HUES64 (cell line): ENCODE data around the gene VKORC1L1.

Experiments used
- H3K27ac ChIP-seq: 2 replicates; pipeline ENCODE4 v1.7.0; 2013; ENCODE audit warnings: low read depth, low read length, inconsistent platforms
- H3K27me3 ChIP-seq: 2 replicates; pipeline ENCODE4 v1.6.1; 2013; ENCODE audit warnings: mild to moderate bottlenecking, low read length; ENCODE audit not compliant: insufficient read depth
- H3K36me3 ChIP-seq: 2 replicates; pipeline ENCODE4 v1.6.1; 2013; ENCODE audit warnings: mild to moderate bottlenecking, low read length; ENCODE audit not compliant: insufficient read depth
- H3K4me1 ChIP-seq: 2 replicates; pipeline ENCODE4 v1.6.1; 2013; ENCODE audit warnings: mild to moderate bottlenecking, low read length, moderate library complexity; ENCODE audit not compliant: insufficient read depth
- H3K4me3 ChIP-seq: 2 replicates; pipeline ENCODE4 v1.5.1; 2013; ENCODE audit warnings: mild to moderate bottlenecking, low read length, moderate library complexity
- H3K9ac ChIP-seq: 2 replicates; pipeline ENCODE4 v1.6.1; 2013; ENCODE audit warnings: mild to moderate bottlenecking, low read depth, low read length
- H3K9me3 ChIP-seq: 2 replicates; pipeline ENCODE4 v1.6.1; 2013; ENCODE audit warnings: low read depth, low read length; ENCODE audit not compliant: insufficient read depth
- WGBS: fragments of 150-250, 120-280 bp; methylation state at CpG from one replicate; pipeline ENCODE4 v1.1.7; 2013; ENCODE audit warnings: missing lambda C conversion rate; 5-methylcytosine and 5-hydroxymethylcytosine counted together

VKORC1L1 gene

GRCh38 chr7:65971021-65971420 lies 98.1 kb downstream of the VKORC1L1 start:
- Histone ChIP-seq H3K4me1 (no peaks in the 10 kb centered on the region), H3K4me3 (no peak overlapping the region), H3K27ac (no peak overlapping the region), H3K9me3 (no peaks in the 10 kb centered on the region), H3K9ac (no peak overlapping the region), H3K27me3 (no peaks in the 10 kb centered on the region), H3K36me3 (peaks cover 98% of the 10 kb centered on the region)
- 95% methylated on average over 8 of the region's 8 CpGs for WGBS

GRCh38 chr7:65972976-65973375 lies 100.1 kb downstream of the VKORC1L1 start:
- H3K4me3 ChIP-seq: no peak overlapping the region
- 95% methylated on average over 13 of the region's 13 CpGs for WGBS
- H3K9me3 ChIP-seq: no peaks in the 10 kb centered on the region
- H3K36me3 ChIP-seq: peaks cover 90% of the 10 kb centered on the region
- H3K9ac ChIP-seq: no peak overlapping the region
- no peaks in the 10 kb centered on the region for H3K27me3 ChIP-seq
- H3K4me1 ChIP-seq: no peaks in the 10 kb centered on the region
- H3K27ac ChIP-seq: no peak overlapping the region

DNA sequence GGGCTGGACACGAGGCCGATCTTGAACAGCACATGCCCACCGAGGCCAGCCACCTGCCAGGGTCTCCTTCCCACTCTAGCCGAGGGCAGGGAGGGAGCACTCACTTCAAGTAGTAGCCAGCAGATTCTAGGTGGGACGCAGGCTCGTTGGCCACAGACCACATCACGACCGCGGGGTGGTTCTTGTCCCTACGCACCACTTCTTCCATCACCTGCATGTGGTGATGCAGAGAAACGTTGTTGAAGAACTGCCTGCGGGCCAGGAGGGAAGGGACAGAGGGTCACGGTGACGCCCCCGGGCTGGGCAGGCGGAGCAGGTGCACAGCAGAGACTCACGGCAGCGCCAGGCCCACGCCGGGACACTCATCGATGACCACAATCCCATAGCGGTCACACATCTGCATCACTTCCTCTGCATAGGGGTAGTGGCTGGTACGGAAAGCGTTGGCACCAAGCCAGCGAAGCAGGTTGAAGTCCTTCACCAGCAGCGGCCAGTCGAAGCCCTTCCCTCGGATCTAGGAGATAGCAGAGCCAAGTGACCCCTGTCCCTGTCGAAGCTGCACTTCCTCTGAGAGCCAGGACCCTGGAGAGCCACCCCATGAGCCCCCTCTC lies 101.4 kb downstream of the VKORC1L1 start:
- H3K9ac ChIP-seq: no peak overlapping the region
- no peaks in the 10 kb centered on the region for H3K4me1 ChIP-seq
- peaks cover 84% of the 10 kb centered on the region for H3K36me3 ChIP-seq
- no peaks in the 10 kb centered on the region for H3K27me3 ChIP-seq
- 97% methylated on average over 29 of the region's 29 CpGs for WGBS
- H3K9me3 ChIP-seq: no peaks in the 10 kb centered on the region
- no peak overlapping the region for H3K4me3 ChIP-seq
- no peak overlapping the region for H3K27ac ChIP-seq

- no peaks in the 10 kb centered on the region for H3K9me3 ChIP-seq
Observed at GRCh38 chr7:65974876-65975275, 102.0 kb downstream of the VKORC1L1 start.

GRCh38 chr7:65975814-65976445 lies 103.1 kb downstream of the VKORC1L1 start:
- Histone ChIP-seq H3K27me3 (no peaks in the 10 kb centered on the region), H3K9ac (no peak overlapping the region), H3K9me3 (no peaks in the 10 kb centered on the region), H3K36me3 (peaks cover 77% of the 10 kb centered on the region), H3K4me1 (no peaks in the 10 kb centered on the region), H3K27ac (no peak overlapping the region), H3K4me3 (no peak overlapping the region)
- 93% methylated on average over 11 of the region's 11 CpGs for WGBS

More at GRCh38 chr7:65974876-65975275, 102.0 kb downstream of the VKORC1L1 start:
- Histone ChIP-seq H3K4me1 (no peaks in the 10 kb centered on the region), H3K9ac (no peak overlapping the region), H3K27ac (no peak overlapping the region), H3K4me3 (no peak overlapping the region), H3K27me3 (no peaks in the 10 kb centered on the region), H3K36me3 (peaks cover 84% of the 10 kb centered on the region)
- WGBS: 92% methylated on average over 9 of the region's 9 CpGs

GRCh38 chr7:65976659-65977196 lies 103.9 kb downstream of the VKORC1L1 start:
- no peaks in the 10 kb centered on the region for H3K9me3 ChIP-seq
- no peak overlapping the region for H3K4me3 ChIP-seq
- H3K27ac ChIP-seq: no peak overlapping the region
- 95% methylated on average over 16 of the region's 16 CpGs for WGBS
- no peak overlapping the region for H3K9ac ChIP-seq
- H3K4me1 ChIP-seq: no peaks in the 10 kb centered on the region
- peaks cover 70% of the 10 kb centered on the region for H3K36me3 ChIP-seq
- no peaks in the 10 kb centered on the region for H3K27me3 ChIP-seq

DNA sequence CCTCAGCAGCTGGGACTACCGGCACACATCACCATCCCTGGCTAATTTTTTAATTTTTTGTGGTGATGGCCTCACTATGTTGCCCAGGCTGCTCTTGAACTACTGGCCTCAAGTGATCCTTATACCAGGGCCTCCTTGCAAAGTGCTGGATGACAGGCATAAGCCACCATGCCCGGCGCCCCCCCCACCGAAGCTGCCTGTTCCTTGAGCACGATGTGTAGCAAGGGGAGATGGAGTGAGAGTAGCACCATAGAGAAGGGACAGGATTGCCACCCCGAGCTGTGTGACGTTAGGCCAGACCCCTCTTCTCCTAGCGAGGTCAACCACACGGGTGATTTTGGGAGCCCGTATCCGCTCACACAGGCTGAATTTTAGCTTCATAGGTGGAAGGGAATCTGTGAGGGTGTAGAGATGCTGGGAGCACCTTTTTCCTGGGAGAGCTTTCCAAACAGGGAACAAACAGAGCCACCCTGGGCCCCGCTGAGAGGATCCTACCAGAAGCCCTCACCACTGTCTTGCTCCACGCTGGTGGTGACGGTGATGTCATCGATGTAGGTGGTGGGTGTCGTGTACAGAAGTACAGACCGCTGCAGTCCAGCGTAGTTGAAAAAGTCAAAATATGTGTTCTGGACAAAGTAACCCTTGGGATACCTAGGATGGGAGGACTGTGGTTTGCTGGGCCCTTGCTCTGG lies 106.2 kb downstream of the VKORC1L1 start:
- Histone ChIP-seq H3K9me3 (no peaks in the 10 kb centered on the region), H3K4me3 (no peak overlapping the region), H3K9ac (no peak overlapping the region), H3K4me1 (no peaks in the 10 kb centered on the region), H3K36me3 (peaks cover 48% of the 10 kb centered on the region), H3K27me3 (no peaks in the 10 kb centered on the region), H3K27ac (no peak overlapping the region)
- WGBS: 95% methylated on average over 18 of the region's 18 CpGs

DNA sequence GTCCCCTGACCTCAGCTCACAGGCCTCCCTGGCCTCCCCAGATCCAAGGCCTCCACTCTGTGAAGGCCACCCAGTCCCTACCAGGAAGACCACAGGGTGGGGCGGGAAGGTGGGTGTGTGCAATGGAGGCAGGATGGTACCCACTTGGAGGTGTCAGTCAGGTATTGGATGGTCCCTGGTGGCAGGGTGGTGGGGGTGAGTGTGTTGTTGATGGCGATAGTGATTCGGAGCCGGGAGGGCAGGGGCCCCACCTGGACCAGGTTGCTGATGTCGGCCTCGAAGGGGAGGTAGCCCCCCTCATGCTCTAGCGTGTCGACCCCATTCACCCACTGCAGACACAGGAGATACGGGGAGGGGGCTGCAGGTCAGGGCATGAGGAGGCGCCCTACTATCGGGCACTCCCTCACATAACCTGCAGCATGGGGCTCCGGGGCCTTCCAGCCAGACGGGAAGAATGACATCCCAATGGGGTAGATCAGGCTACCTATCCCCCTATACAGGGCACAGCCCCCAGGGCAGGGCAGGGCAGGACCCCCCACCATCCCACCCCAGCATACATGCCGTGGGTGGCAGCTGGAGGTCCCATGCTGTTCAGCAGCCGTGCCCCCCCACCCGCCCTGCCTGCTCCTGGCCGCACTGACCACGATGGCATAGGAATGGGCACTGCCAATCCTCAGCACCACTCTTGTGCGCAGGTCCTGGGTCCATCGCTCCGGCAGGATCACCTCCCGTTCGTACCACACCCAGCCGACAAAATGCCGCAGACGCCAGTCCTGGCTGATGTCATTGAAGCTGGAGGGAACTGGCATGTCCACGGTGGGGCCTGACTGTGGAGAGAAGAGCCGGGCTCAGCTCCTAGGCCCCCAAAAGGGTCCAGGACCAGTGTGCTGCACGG lies 107.0 kb downstream of the VKORC1L1 start:
- Histone ChIP-seq H3K4me3 (no peak overlapping the region), H3K36me3 (peaks cover 40% of the 10 kb centered on the region), H3K9me3 (no peaks in the 10 kb centered on the region), H3K9ac (no peak overlapping the region), H3K27ac (no peak overlapping the region), H3K27me3 (no peaks in the 10 kb centered on the region), H3K4me1 (no peaks in the 10 kb centered on the region)
- 95% methylated on average over 29 of the region's 29 CpGs for WGBS

DNA sequence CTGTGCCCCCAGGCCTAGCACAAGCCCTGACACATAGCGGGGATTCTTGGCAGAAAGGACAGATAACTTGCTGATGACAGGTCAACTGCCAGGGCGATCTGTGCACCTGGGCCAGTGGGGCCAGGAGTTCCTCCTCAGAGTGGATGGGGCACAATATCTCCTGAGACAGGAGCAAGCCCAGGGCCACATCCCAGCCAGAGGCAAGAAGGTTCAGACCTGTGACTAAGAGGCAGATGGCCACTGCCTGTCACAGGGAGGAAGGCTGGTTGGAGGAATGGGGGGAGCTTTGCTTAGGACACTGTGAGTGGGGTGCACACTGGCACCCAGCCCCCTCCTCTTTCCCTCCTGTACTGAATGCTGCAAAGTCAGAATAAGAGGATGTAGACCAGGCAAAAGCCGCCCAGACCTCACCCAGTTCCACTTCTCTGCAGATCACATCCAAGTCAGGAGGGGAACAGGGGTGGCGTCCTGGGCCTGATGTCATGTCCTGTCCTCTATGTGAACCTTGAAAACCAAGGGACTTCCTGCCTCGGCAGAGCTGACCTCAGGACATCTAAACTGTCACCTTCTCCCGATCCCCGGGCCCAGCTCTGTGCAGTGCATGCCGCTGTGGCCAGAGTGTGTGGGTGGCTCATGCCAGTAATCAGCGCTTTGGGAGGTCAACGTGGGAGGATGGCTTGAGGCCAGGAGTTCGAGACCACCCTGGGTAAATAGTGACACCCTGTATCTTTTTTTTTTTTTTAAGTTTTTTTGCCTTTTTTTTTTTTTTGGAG lies 107.8 kb downstream of the VKORC1L1 start:
- Histone ChIP-seq H3K9me3 (no peaks in the 10 kb centered on the region), H3K36me3 (peaks cover 32% of the 10 kb centered on the region), H3K4me3 (peak overlapping the region; percentile 96), H3K4me1 (no peaks in the 10 kb centered on the region), H3K27me3 (no peaks in the 10 kb centered on the region), H3K9ac (peak overlapping the region; percentile 98; the same call in 1 of the 2 replicates), H3K27ac (no peak overlapping the region)
- 86% methylated on average over 11 of the region's 11 CpGs for WGBS
